Prostate gland (tissue), 2 donors: ENCODE data around the gene TRUB1.

ENCODE experiments used
- POLR2A ChIP-seq: fragments of 450-650 bp; IDR thresholded peaks from one replicate; pipeline ENCODE4 v1.6.1; 2016; ENCODE audit warnings: antibody characterized with exemption, mild to moderate bottlenecking
- TF ChIP-seq, protein P1 (sequence below), 4 experiments: fragments of 200-600 bp in 2 of 4; fragments of 450-650 bp in 2 of 4; sonication (generic) in 2 of 4; IDR thresholded peaks; 1 replicate in 3 of 4; 2 replicates in 1 of 4; pipeline ENCODE4 v1.5.1; 2016 to 2019; ENCODE audit warnings: antibody characterized with exemption in 4 of 4, mild to moderate bottlenecking in 2 of 4, moderate library complexity in 2 of 4

DNA sequence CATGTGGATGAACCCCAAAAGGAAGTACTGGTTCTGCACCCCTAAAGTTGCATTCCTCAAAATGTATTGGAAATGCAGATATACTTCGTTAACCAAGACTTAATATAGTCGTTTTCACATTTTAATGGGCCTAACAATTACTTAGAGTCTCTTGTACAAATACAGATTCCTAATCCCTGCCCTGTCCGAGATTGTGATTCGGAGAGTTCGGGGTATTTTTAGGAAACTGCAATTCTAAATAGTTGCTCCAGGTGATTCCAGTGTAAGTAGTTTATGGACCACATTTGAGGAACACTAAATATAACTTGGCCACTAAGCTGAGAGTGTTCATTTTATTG, 830 bp downstream of the TRUB1 start:
- TF ChIP-seq, protein P1, sequence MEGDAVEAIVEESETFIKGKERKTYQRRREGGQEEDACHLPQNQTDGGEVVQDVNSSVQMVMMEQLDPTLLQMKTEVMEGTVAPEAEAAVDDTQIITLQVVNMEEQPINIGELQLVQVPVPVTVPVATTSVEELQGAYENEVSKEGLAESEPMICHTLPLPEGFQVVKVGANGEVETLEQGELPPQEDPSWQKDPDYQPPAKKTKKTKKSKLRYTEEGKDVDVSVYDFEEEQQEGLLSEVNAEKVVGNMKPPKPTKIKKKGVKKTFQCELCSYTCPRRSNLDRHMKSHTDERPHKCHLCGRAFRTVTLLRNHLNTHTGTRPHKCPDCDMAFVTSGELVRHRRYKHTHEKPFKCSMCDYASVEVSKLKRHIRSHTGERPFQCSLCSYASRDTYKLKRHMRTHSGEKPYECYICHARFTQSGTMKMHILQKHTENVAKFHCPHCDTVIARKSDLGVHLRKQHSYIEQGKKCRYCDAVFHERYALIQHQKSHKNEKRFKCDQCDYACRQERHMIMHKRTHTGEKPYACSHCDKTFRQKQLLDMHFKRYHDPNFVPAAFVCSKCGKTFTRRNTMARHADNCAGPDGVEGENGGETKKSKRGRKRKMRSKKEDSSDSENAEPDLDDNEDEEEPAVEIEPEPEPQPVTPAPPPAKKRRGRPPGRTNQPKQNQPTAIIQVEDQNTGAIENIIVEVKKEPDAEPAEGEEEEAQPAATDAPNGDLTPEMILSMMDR (IDR thresholded peaks at IDR 0.05) = no peak
- no peak for TF ChIP-seq POLR2A
